Neuronal stem cell (in vitro differentiated cells): ENCODE results near the gene ZNF565.
A peak's percentile ranks its signal among the peaks of the same experiment; 100 is the strongest.
"Not testable (repeated sequence)": the region's sequence is repeated elsewhere in the genome, so short reads cannot be mapped to it uniquely, and the experiment has no call there.

Experiments
- DNase-seq: peaks from one replicate; pipeline ENCODE4 v3.0.0-alpha.2; 2013; ENCODE audit warnings: low spot score
- H2AFZ ChIP-seq: one replicate; pipeline ENCODE4 v1.6.1; 2013; ENCODE audit warnings: mild to moderate bottlenecking, low read length, inconsistent platforms
- H2AK5ac ChIP-seq: 2 replicates; pipeline ENCODE4 v1.6.1; 2013; ENCODE audit warnings: low read depth, mild to moderate bottlenecking, inconsistent platforms, low read length, moderate library complexity, mixed read lengths
- H2BK120ac ChIP-seq: 2 replicates; pipeline ENCODE4 v1.6.1; 2013; ENCODE audit warnings: low read depth, mild to moderate bottlenecking, inconsistent platforms, low read length, moderate library complexity, mixed read lengths
- H2BK12ac ChIP-seq: one replicate; pipeline ENCODE4 v1.6.1; 2013; ENCODE audit warnings: low read length, inconsistent platforms
- H2BK15ac ChIP-seq: 2 replicates; pipeline ENCODE4 v1.6.1; 2013; ENCODE audit warnings: mild to moderate bottlenecking, low read length, inconsistent platforms, mixed read lengths
- H2BK5ac ChIP-seq: one replicate; pipeline ENCODE4 v1.6.1; 2013; ENCODE audit warnings: inconsistent platforms, mild to moderate bottlenecking, low read length, moderate library complexity
- H3K14ac ChIP-seq: one replicate; pipeline ENCODE4 v1.6.1; 2013; ENCODE audit warnings: low read length, inconsistent platforms
- H3K18ac ChIP-seq: 2 replicates; pipeline ENCODE4 v1.6.1; 2013; ENCODE audit warnings: low read length, inconsistent platforms
- H3K23ac ChIP-seq: 2 replicates; pipeline ENCODE4 v1.6.1; 2013; ENCODE audit warnings: low read depth, mild to moderate bottlenecking, mixed read lengths, low read length, inconsistent platforms; ENCODE audit not compliant: poor library complexity
- H3K27ac ChIP-seq: replicated peaks from 3 replicates; pipeline ENCODE4 v1.5.1; 2013; ENCODE audit warnings: low read length, inconsistent platforms
- H3K27me3 ChIP-seq, 3 experiments: 2 replicates each; pipeline ENCODE4 v1.6.1; 2013; ENCODE audit warnings: low read length in 3 of 3, mild to moderate bottlenecking in 2 of 3, inconsistent platforms in 1 of 3, low read depth in 1 of 3, mixed read lengths in 1 of 3, moderate library complexity in 1 of 3; ENCODE audit not compliant: control insufficient read depth in 3 of 3, insufficient read depth in 3 of 3
- H3K36me3 ChIP-seq, 2 donors: replicated peaks in 1 of 2; 2 replicates each; pipeline ENCODE4 v1.6.1; 2013; ENCODE audit warnings: low read length in 2 of 2; ENCODE audit not compliant: control insufficient read depth in 2 of 2, insufficient read depth in 2 of 2
- H3K4ac ChIP-seq: 2 replicates; pipeline ENCODE4 v1.6.1; 2013; ENCODE audit warnings: inconsistent platforms, mild to moderate bottlenecking, low read length, moderate library complexity
- H3K4me1 ChIP-seq, 2 donors: 1 replicate in 1 of 2; 2 replicates in 1 of 2; pipeline ENCODE4 v1.6.1; 2013; ENCODE audit warnings: low read length in 2 of 2, low read depth in 1 of 2; ENCODE audit not compliant: control insufficient read depth in 2 of 2, insufficient read depth in 1 of 2
- H3K4me2 ChIP-seq: one replicate; pipeline ENCODE4 v1.6.1; 2013; ENCODE audit warnings: mild to moderate bottlenecking, low read length, inconsistent platforms; ENCODE audit not compliant: insufficient read depth, poor library complexity, severe bottlenecking
- H3K4me3 ChIP-seq, 2 donors: 2 replicates each; pipeline ENCODE4 v1.5.1; 2013; ENCODE audit warnings: low read length in 2 of 2, mild to moderate bottlenecking in 2 of 2, inconsistent platforms in 1 of 2, moderate library complexity in 1 of 2
- H3K79me1 ChIP-seq: one replicate; pipeline ENCODE4 v1.6.1; 2013; ENCODE audit warnings: low read depth, mild to moderate bottlenecking, inconsistent platforms, low read length, moderate library complexity
- H3K9ac ChIP-seq: one replicate; pipeline ENCODE4 v1.6.1; 2013; ENCODE audit warnings: mild to moderate bottlenecking, low read depth, low read length, inconsistent platforms; ENCODE audit not compliant: poor library complexity
- H3K9me3 ChIP-seq, 2 donors: replicated peaks in 1 of 2; 2 replicates each; pipeline versions ENCODE3 to v1.6.1; 2013; ENCODE audit warnings: low read length in 2 of 2, mild to moderate bottlenecking in 2 of 2, inconsistent platforms in 1 of 2, low read depth in 1 of 2, mixed read lengths in 1 of 2, moderate library complexity in 1 of 2; ENCODE audit not compliant: control insufficient read depth in 2 of 2, insufficient read depth in 1 of 2
- H4K8ac ChIP-seq: one replicate; pipeline ENCODE4 v1.6.1; 2013; ENCODE audit warnings: low read depth, mild to moderate bottlenecking, inconsistent platforms, low read length, moderate library complexity
- H4K91ac ChIP-seq: one replicate; pipeline ENCODE4 v1.6.1; 2013; ENCODE audit warnings: low read length, low read depth, mild to moderate bottlenecking, inconsistent platforms; ENCODE audit not compliant: poor library complexity
- WGBS, 2 donors: extraction: QIAGEN DNeasy Blood & Tissue Kit; methylation state at CpG; one replicate each; pipeline ENCODE4 v1.1.7; 2013; ENCODE audit warnings: missing lambda C conversion rate in 2 of 2, mixed read lengths in 1 of 2; ENCODE audit not compliant: insufficient read length in 2 of 2, insufficient replicate concordance in 1 of 2; ENCODE audit errors: extremely low coverage in 2 of 2; 5-methylcytosine and 5-hydroxymethylcytosine counted together

The ZNF565 gene

DNA sequence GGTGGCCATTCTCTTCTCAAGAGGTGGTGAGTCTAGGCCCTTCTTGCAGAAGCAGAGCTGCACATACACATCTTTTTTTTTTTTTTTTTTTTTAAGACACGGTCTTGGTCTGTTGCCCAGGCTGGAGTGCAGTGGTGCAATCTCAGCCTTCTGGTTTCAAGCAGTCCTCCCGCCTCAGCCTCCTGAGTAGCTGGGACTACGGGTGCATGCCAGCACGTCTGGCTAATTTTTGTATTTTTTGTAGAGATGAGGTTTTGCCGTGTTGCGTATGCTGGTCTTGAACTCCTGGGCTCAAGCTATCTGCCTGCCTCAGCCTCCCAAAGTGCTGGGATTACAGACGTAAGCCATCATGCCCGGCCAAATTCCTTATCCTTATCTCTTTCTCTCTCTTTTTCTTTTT, 40.6 kb downstream of the ZNF565 start:
- H3K27ac ChIP-seq, H2BK15ac ChIP-seq, H3K36me3 ChIP-seq, H2BK5ac ChIP-seq, H3K79me1 ChIP-seq, H2BK120ac ChIP-seq, H3K14ac ChIP-seq, H3K4me1 ChIP-seq, H3K4ac ChIP-seq, H3K4me3 ChIP-seq, DNase-seq, H2AFZ ChIP-seq, H4K91ac ChIP-seq, H3K4me2 ChIP-seq, H3K9ac ChIP-seq, H3K9me3 ChIP-seq, H2BK12ac ChIP-seq, H3K23ac ChIP-seq, H2AK5ac ChIP-seq, H3K27me3 ChIP-seq, H3K18ac ChIP-seq, H4K8ac ChIP-seq: not testable (repeated sequence)
- no CpG with 5 or more reads among the region's 8 CpGs for WGBS, 2 donors

GRCh38 chr19:36172852-36173251, 41.6 kb downstream of the ZNF565 start:
- Histone ChIP-seq H3K4me1 (peaks cover 0 to 2% of the 10 kb centered on the region in 2 donors), H2AK5ac (no peak overlapping the region), H4K91ac (no peak overlapping the region), H3K27me3 (no peaks in the 10 kb centered on the region), H3K14ac (no peak overlapping the region), H3K4me2 (no peak overlapping the region), H3K27ac (no peak overlapping the region), H3K9me3 (no peaks in the 10 kb centered on the region), H2BK12ac (no peak overlapping the region), H3K18ac (no peak overlapping the region), H3K36me3 (no peaks in the 10 kb centered on the region), H3K9ac (no peak overlapping the region), H3K4ac (no peak overlapping the region), H3K4me3 (no peak overlapping the region), H4K8ac (no peak overlapping the region), H3K79me1 (no peaks in the 10 kb centered on the region), H2BK15ac (no peak overlapping the region), H2BK5ac (no peak overlapping the region), H2BK120ac (no peak overlapping the region), H2AFZ (no peak overlapping the region), H3K23ac (no peak overlapping the region)
- no CpG with 5 or more reads among the region's 5 CpGs for WGBS, 2 donors
- DNase-seq: no peak

- H3K23ac ChIP-seq: no peak overlapping the region
- no peak overlapping the region for H2BK5ac ChIP-seq
- DNase-seq: no peak
- no peaks in the 10 kb centered on the region for H3K79me1 ChIP-seq
- no peak overlapping the region for H2AK5ac ChIP-seq
- H2AFZ ChIP-seq: no peak overlapping the region
- no peak overlapping the region for H3K14ac ChIP-seq
- H3K4me1 ChIP-seq: peaks cover 0 to 2% of the 10 kb centered on the region in 2 donors
- H4K91ac ChIP-seq: no peak overlapping the region
- no peak overlapping the region for H3K9ac ChIP-seq
- H3K27me3 ChIP-seq: no peaks in the 10 kb centered on the region
- no CpG with 5 or more reads among the region's 9 CpGs for WGBS, 2 donors
- H3K9me3 ChIP-seq: no peaks in the 10 kb centered on the region
- no peak overlapping the region for H2BK120ac ChIP-seq
- no peak overlapping the region for H2BK12ac ChIP-seq
- no peak overlapping the region for H3K4me2 ChIP-seq
- H3K18ac ChIP-seq: no peak overlapping the region
- no peak overlapping the region for H4K8ac ChIP-seq
- peak overlapping the region; percentile 36 for H3K27ac ChIP-seq
- H3K36me3 ChIP-seq: no peaks in the 10 kb centered on the region
- no peak overlapping the region for H3K4me3 ChIP-seq
- H3K4ac ChIP-seq: no peak overlapping the region
- no peak overlapping the region for H2BK15ac ChIP-seq
Measured at GRCh38 chr19:36169084-36169760, 45.2 kb downstream of the ZNF565 start.

GRCh38 chr19:36163813-36164212, 50.7 kb downstream of the ZNF565 start:
- Histone ChIP-seq H3K79me1 (peaks cover 3% of the 10 kb centered on the region), H3K4me2 (no peak overlapping the region), H3K27ac (no peak overlapping the region), H3K36me3 (peaks cover 3 to 11% of the 10 kb centered on the region in 2 donors), H2BK15ac (no peak overlapping the region), H3K4ac (no peak overlapping the region), H3K14ac (peak overlapping the region; percentile 56), H4K8ac (no peak overlapping the region), H2BK12ac (no peak overlapping the region), H2AK5ac (no peak overlapping the region), H2AFZ (no peak overlapping the region), H2BK5ac (no peak overlapping the region), H3K18ac (no peak overlapping the region), H3K27me3 (no peaks in the 10 kb centered on the region), H3K9me3 (peaks cover 0 to 1% of the 10 kb centered on the region in 2 donors), H2BK120ac (no peak overlapping the region), H3K4me1 (peaks cover 0 to 5% of the 10 kb centered on the region in 2 donors), H3K9ac (no peak overlapping the region), H4K91ac (no peak overlapping the region), H3K23ac (no peak overlapping the region), H3K4me3 (no peak overlapping the region)
- WGBS, 2 donors: no CpG with 5 or more reads among the region's 12 CpGs
- no peak for DNase-seq
